DND-41 (cell line): ENCODE measurements around the gene MYOF.

Source experiments
- ATAC-seq: fragments of 200-7000 bp; cut with Tn5 transposase; 3 replicates; pipeline ENCODE4 v1.9.1; 2021; ENCODE audit warnings: low read depth; ENCODE audit not compliant: insufficient read depth
- DNase-seq: peaks from one replicate; pipeline ENCODE4 v3.0.0-alpha.2; 2020
- H2AFZ ChIP-seq: 2 replicates; pipeline ENCODE4 v1.6.0; 2012; ENCODE audit warnings: low read depth, low read length
- H3K27ac ChIP-seq: 2 replicates; pipeline ENCODE4 v1.5.1; 2012; ENCODE audit warnings: low read length, inconsistent platforms
- H3K27me3 ChIP-seq: fragments of 200-600 bp; sonication (generic); 2 replicates; pipeline ENCODE4 v1.6.0; 2012; ENCODE audit warnings: low read length, mild to moderate bottlenecking, inconsistent platforms; ENCODE audit not compliant: insufficient read depth, poor library complexity
- H3K36me3 ChIP-seq: 2 replicates; pipeline ENCODE4 v1.5.1; 2012; ENCODE audit warnings: low read length, inconsistent platforms; ENCODE audit not compliant: insufficient read depth
- H3K4me1 ChIP-seq: 2 replicates; pipeline ENCODE4 v1.5.1; 2012; ENCODE audit warnings: mild to moderate bottlenecking, low read length; ENCODE audit not compliant: insufficient read depth
- H3K4me2 ChIP-seq: 2 replicates; pipeline ENCODE4 v1.6.0; 2012; ENCODE audit warnings: mild to moderate bottlenecking, moderate library complexity, low read length, inconsistent platforms; ENCODE audit not compliant: insufficient read depth
- H3K4me3 ChIP-seq, 2 experiments: fragments of 200-600 bp in 1 of 2; shearing (Covaris generic) in 1 of 2; 2 replicates each; pipeline ENCODE4 v1.5.1; 2012 to 2016; ENCODE audit warnings: inconsistent platforms in 2 of 2, low read length in 2 of 2, mild to moderate bottlenecking in 2 of 2, low read depth in 1 of 2, moderate library complexity in 1 of 2
- H3K79me2 ChIP-seq: 2 replicates; pipeline ENCODE4 v1.6.0; 2012; ENCODE audit warnings: low read length, inconsistent platforms; ENCODE audit not compliant: insufficient read depth
- H3K9ac ChIP-seq: 2 replicates; pipeline ENCODE4 v1.6.0; 2012; ENCODE audit warnings: low read depth, mild to moderate bottlenecking, inconsistent platforms, low read length, moderate library complexity
- H3K9me3 ChIP-seq: 2 replicates; pipeline ENCODE4 v1.5.1; 2012; ENCODE audit warnings: low read length, moderate library complexity, mild to moderate bottlenecking, inconsistent platforms; ENCODE audit not compliant: insufficient read depth, severe bottlenecking
- H4K20me1 ChIP-seq: 2 replicates; pipeline ENCODE4 v1.6.0; 2012; ENCODE audit warnings: low read length; ENCODE audit not compliant: insufficient read depth
- CTCF ChIP-seq: IDR thresholded peaks from 2 replicates; pipeline ENCODE4 v1.5.1; 2012; ENCODE audit warnings: borderline replicate concordance, low read length, moderate library complexity, mild to moderate bottlenecking; ENCODE audit not compliant: poor library complexity, severe bottlenecking; ENCODE audit errors: extremely low read depth
- EZH2 ChIP-seq: IDR thresholded peaks from 3 replicates; pipeline ENCODE4 v1.6.1; 2012; ENCODE audit warnings: borderline replicate concordance, low read depth, mild to moderate bottlenecking, moderate library complexity, low read length, inconsistent platforms; ENCODE audit not compliant: severe bottlenecking

Gene MYOF

DNA sequence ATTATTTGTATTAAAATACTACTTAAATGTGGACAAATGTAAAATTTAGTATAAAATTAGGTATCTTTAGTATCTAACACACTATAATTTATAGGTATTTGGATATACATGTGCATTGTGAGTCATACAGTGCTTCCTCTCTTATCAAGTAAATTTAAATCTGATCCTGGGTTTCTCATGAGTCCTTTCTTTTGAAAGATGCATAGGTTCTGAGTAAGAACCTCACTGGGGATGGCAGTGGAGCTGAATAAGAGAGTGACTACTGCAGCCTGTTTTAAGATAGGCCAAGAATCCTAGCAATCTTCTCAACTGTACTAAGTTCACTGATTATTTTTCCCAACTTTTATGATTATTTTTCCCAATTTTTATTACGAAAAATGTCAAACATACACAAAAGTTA, 30.4 kb upstream of the MYOF start:
- H3K9ac ChIP-seq = no peak overlapping the region
- ATAC-seq (no peak), DNase-seq (no peak)
- H3K27ac ChIP-seq = no peak overlapping the region
- no peak overlapping the region for H3K4me2 ChIP-seq
- no peaks in the 10 kb centered on the region for H3K27me3 ChIP-seq
- H3K4me3 ChIP-seq = no peak overlapping the region
- no peaks in the 10 kb centered on the region for H3K79me2 ChIP-seq
- no peaks in the 10 kb centered on the region for H3K9me3 ChIP-seq
- TF ChIP-seq CTCF (no peak), EZH2 (no peak)
- H3K4me1 ChIP-seq = no peaks in the 10 kb centered on the region
- H3K36me3 ChIP-seq = peaks cover 68% of the 10 kb centered on the region
- H4K20me1 ChIP-seq = no peaks in the 10 kb centered on the region
- H2AFZ ChIP-seq = no peak overlapping the region

DNA sequence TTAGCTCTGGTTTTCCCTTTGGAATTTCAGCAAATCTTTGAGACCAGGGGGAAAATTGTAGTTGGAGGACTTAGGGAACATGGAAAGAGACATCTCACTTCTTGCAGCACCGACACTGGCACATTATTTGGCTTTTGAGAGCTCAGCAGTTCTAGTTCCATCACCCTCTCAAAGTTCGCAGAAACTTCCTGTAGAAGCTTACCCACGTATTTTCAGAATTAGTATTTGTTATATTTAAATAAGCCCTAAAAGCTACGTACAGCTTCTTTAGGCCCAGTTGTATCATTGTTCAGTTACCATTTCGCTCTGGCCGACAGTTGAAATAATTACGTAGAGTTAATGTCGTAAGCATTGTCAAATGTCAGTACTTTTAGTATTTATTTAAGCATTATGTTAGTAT, 27.7 kb upstream of the MYOF start:
- no peaks in the 10 kb centered on the region for H3K4me1 ChIP-seq
- H3K27me3 ChIP-seq = no peaks in the 10 kb centered on the region
- H3K36me3 ChIP-seq = peaks cover 63% of the 10 kb centered on the region
- no peak for ATAC-seq
- H3K27ac ChIP-seq = no peak overlapping the region
- no peak for DNase-seq
- no peaks in the 10 kb centered on the region for H3K79me2 ChIP-seq
- no peaks in the 10 kb centered on the region for H4K20me1 ChIP-seq
- no peak overlapping the region for H3K4me2 ChIP-seq
- H3K9ac ChIP-seq = no peak overlapping the region
- TF ChIP-seq EZH2 (no peak), CTCF (no peak)
- no peaks in the 10 kb centered on the region for H3K9me3 ChIP-seq
- H2AFZ ChIP-seq = no peak overlapping the region
- H3K4me3 ChIP-seq = no peak overlapping the region

GRCh38 chr10:93505075-93505474, 22.9 kb upstream of the MYOF start:
- Histone ChIP-seq H2AFZ (no peak overlapping the region), H3K9me3 (no peaks in the 10 kb centered on the region), H3K27ac (no peak overlapping the region), H3K36me3 (peaks cover 82% of the 10 kb centered on the region), H3K4me2 (no peak overlapping the region), H3K79me2 (peaks cover 7% of the 10 kb centered on the region), H3K4me3 (no peak overlapping the region), H3K9ac (no peak overlapping the region), H4K20me1 (no peaks in the 10 kb centered on the region), H3K4me1 (no peaks in the 10 kb centered on the region; the same call in 1 of the 2 replicates), H3K27me3 (no peaks in the 10 kb centered on the region)
- no peak for ATAC-seq
- TF ChIP-seq EZH2 = no peak
- no peak for TF ChIP-seq CTCF
- DNase-seq = no peak

DNA sequence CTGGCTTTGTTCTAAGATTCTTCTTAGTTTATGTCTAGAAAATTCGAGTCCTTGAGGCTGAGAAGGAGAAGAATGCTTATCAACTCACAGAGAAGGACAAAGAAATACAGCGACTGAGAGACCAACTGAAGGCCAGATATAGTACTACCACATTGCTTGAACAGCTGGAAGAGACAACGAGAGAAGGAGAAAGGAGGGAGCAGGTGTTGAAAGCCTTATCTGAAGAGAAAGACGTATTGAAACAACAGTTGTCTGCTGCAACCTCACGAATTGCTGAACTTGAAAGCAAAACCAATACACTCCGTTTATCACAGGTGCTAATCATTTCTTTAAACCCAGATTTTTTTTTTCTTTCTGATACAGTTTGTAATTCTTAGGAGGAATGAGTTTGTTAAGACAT, 20.9 kb upstream of the MYOF start:
- H2AFZ ChIP-seq = no peak overlapping the region
- H3K4me1 ChIP-seq = peaks cover 17% of the 10 kb centered on the region
- H3K9me3 ChIP-seq = no peaks in the 10 kb centered on the region
- H3K36me3 ChIP-seq = peaks cover 76% of the 10 kb centered on the region
- H3K79me2 ChIP-seq = peaks cover 27% of the 10 kb centered on the region
- no peak for DNase-seq
- no peaks in the 10 kb centered on the region for H3K27me3 ChIP-seq
- H3K9ac ChIP-seq = no peak overlapping the region
- no peak overlapping the region for H3K27ac ChIP-seq
- no peak overlapping the region for H3K4me3 ChIP-seq
- H3K4me2 ChIP-seq = no peak overlapping the region
- H4K20me1 ChIP-seq = no peaks in the 10 kb centered on the region
- no peak for TF ChIP-seq CTCF
- TF ChIP-seq EZH2 = no peak
- ATAC-seq = no peak
